SK-N-SH treated with all-trans-retinoic acid at 6 μM for 48 hours (cell line): ENCODE results near the gene AGAP3.

Source experiments
- ATAC-seq: fragments of 200-7000 bp; cut with Tn5 transposase; 3 replicates; pipeline ENCODE4 v1.9.1; 2020; ENCODE audit warnings: mild to moderate bottlenecking, moderate library complexity
- ARNTL ChIP-seq: fragments of 450-650 bp; formaldehyde crosslinking; IDR thresholded peaks from 2 replicates; pipeline ENCODE4 v1.5.0; 2020; ENCODE audit warnings: low read depth, mild to moderate bottlenecking, moderate library complexity, borderline replicate concordance
- BACH2 ChIP-seq: fragments of 250-450 bp; sonication (Bioruptor Pico); IDR thresholded peaks from 2 replicates; pipeline ENCODE4 v1.9.0; 2021; ENCODE audit warnings: mild to moderate bottlenecking, borderline replicate concordance
- GLIS3 ChIP-seq: fragments of 250-450 bp; sonication (Bioruptor Pico); IDR thresholded peaks from 2 replicates; pipeline ENCODE4 v1.5.0; 2020; ENCODE audit warnings: mild to moderate bottlenecking, moderate library complexity
- ISL1 ChIP-seq: fragments of 250-450 bp; sonication (Bioruptor Pico); IDR thresholded peaks from 2 replicates; pipeline ENCODE4 v2.1.2; 2022; ENCODE audit warnings: mild to moderate bottlenecking, moderate library complexity
- OSR1 ChIP-seq: fragments of 250-450 bp; sonication (Bioruptor Pico); IDR thresholded peaks from 2 replicates; pipeline ENCODE4 v1.8.0; 2022; ENCODE audit warnings: moderate library complexity, mild to moderate bottlenecking, inconsistent platforms
- PPARA ChIP-seq: fragments of 250-450 bp; sonication (Bioruptor Pico); IDR thresholded peaks from 2 replicates; pipeline ENCODE4 v1.5.0; 2020; ENCODE audit warnings: mild to moderate bottlenecking, borderline replicate concordance
- SNAI2 ChIP-seq: fragments of 250-450 bp; sonication (Bioruptor Pico); IDR thresholded peaks from 2 replicates; pipeline ENCODE4 v1.5.0; 2020; ENCODE audit warnings: mild to moderate bottlenecking, moderate library complexity
- TCF4 ChIP-seq: fragments of 250-450 bp; sonication (Bioruptor Pico); IDR thresholded peaks from 2 replicates; pipeline ENCODE4 v1.8.0; 2021; ENCODE audit warnings: mild to moderate bottlenecking, moderate library complexity, borderline replicate concordance
- TOX ChIP-seq: fragments of 250-450 bp; sonication (Bioruptor Pico); IDR thresholded peaks from 2 replicates; pipeline ENCODE4 v1.8.0; 2021; ENCODE audit warnings: mild to moderate bottlenecking, moderate library complexity, borderline replicate concordance
- TSHZ2 ChIP-seq: fragments of 250-450 bp; sonication (Bioruptor Pico); IDR thresholded peaks from 2 replicates; pipeline ENCODE4 v1.5.0; 2020; ENCODE audit warnings: mild to moderate bottlenecking, moderate library complexity
- ZC3H10 ChIP-seq: fragments of 250-450 bp; sonication (Bioruptor Pico); IDR thresholded peaks from 2 replicates; pipeline ENCODE4 v1.5.1; 2021; ENCODE audit warnings: mild to moderate bottlenecking, moderate library complexity
- ZFP3 ChIP-seq: fragments of 250-450 bp; sonication (Bioruptor Pico); IDR thresholded peaks from 2 replicates; pipeline ENCODE4 v1.5.0; 2020; ENCODE audit warnings: mild to moderate bottlenecking, moderate library complexity
- ZNF565 ChIP-seq: fragments of 450-650 bp; formaldehyde crosslinking; conservative IDR thresholded peaks from 2 replicates; pipeline ENCODE4 v1.5.0; 2020; ENCODE audit warnings: low read depth, mild to moderate bottlenecking, moderate library complexity
- ZNF70 ChIP-seq: fragments of 450-650 bp; formaldehyde crosslinking; IDR thresholded peaks from 2 replicates; pipeline ENCODE4 v1.5.0; 2020; ENCODE audit warnings: mild to moderate bottlenecking, moderate library complexity
- ZNF8 ChIP-seq: fragments of 450-650 bp; formaldehyde crosslinking; IDR thresholded peaks from 2 replicates; pipeline ENCODE4 v1.5.0; 2020; ENCODE audit warnings: mild to moderate bottlenecking, moderate library complexity
- TF ChIP-seq, protein P1 (sequence below): fragments of 250-450 bp; sonication (Bioruptor Pico); IDR thresholded peaks from 2 replicates; pipeline ENCODE4 v1.8.0; 2021; ENCODE audit warnings: low read depth, mild to moderate bottlenecking, moderate library complexity, borderline replicate concordance
- TF ChIP-seq, protein P2 (sequence below): fragments of 250-450 bp; sonication (Bioruptor Pico); IDR thresholded peaks from 2 replicates; pipeline ENCODE4 v1.8.0; 2020; ENCODE audit warnings: mild to moderate bottlenecking, moderate library complexity, borderline replicate concordance
- TF ChIP-seq, protein P3 (sequence below): fragments of 250-450 bp; sonication (Bioruptor Pico); IDR thresholded peaks from 2 replicates; pipeline ENCODE4 v1.5.1; 2021; ENCODE audit warnings: mild to moderate bottlenecking, moderate library complexity

AGAP3 gene

DNA sequence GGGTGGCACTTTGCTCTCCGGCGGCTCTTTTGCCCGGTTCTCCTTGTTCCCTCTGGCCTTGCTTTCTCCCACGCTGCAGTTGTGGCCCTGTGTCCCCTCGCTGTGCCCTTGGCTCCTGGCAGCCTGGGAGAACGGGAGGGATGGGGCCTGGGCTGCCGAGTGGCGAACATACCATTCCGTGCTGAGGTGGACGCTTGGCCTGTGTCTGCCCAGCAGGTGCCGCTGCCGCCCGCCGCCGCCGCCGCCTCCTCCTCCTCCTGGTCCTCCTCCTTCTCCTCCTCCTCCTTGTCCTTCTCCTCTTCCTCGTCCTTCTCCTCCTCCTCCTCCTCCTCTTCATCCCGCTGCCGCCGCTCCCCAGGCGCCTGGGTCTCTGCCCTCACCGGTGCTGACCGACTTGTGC is 36.0 kb downstream of the AGAP3 start:
- no peak for TF ChIP-seq BACH2 (CRISPR knock-in tag)
- no peak for TF ChIP-seq TSHZ2 (CRISPR knock-in tag)
- TF ChIP-seq ZNF70 (CRISPR knock-in tag): no peak
- no peak for TF ChIP-seq TCF4 (CRISPR knock-in tag)
- ATAC-seq: no peak

DNA sequence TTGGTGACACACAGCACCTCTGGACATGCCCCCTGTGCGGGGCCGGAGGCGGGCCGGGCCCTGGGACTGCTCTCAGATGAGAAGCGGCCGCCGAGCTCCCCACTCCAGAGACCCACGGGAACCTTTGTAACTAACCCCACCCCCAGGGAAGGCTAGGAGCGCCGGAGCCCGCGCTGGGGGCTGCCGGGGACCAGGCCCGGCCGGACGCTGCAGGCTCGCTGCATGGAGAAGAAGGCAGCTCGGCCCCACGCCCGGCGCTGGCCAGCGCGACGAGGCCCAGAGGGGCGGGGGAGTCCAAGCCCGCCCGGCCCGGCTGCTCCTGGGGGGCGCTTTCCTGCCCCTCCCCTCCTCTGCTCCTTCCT is 36.5 kb downstream of the AGAP3 start:
- ATAC-seq: no peak
- TF ChIP-seq PPARA (no peak), ARNTL (CRISPR knock-in tag) (no peak), ZC3H10 (CRISPR knock-in tag) (no peak), GLIS3 (no peak), TOX (CRISPR knock-in tag) (no peak), BACH2 (CRISPR knock-in tag) (no peak), ISL1 (CRISPR knock-in tag) (no peak)
- TF ChIP-seq, protein P1, sequence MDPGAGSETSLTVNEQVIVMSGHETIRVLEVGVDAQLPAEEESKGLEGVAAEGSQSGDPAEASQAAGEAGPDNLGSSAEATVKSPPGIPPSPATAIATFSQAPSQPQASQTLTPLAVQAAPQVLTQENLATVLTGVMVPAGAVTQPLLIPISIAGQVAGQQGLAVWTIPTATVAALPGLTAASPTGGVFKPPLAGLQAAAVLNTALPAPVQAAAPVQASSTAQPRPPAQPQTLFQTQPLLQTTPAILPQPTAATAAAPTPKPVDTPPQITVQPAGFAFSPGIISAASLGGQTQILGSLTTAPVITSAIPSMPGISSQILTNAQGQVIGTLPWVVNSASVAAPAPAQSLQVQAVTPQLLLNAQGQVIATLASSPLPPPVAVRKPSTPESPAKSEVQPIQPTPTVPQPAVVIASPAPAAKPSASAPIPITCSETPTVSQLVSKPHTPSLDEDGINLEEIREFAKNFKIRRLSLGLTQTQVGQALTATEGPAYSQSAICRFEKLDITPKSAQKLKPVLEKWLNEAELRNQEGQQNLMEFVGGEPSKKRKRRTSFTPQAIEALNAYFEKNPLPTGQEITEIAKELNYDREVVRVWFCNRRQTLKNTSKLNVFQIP: no peak

DNA sequence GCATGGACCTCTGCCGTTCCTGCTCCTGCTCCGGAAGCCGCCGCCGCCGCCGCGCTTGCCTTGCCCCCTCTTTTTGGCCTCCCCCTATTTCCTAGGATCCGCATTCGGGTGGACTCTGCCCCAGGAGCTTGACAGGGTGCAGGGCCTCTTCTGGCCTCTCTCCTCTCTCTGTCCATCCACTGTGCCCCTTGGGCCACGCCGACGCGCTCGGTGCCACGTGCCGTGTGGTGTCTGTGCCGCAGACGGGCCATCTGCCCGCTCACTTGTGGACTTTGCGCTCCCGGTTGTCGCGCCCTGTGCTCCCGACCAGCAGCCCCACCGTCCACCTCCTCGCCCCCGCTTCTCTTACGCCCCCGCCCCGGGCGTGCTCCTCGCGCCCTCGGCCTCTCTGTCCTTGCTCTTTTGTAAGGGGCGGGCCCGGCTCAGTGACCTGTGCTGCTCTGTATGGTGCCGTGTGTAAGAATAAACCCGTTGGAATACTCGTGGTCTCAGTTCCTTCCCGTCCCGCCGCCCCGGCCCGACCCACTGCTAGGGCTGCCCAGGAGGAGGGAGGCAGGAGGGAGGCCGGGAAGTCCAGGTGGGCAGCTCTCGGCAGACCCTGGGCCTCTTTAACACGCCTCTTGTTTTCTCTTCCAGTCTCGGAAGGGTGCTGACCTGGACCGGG is 37.0 kb downstream of the AGAP3 start:
- peak; percentile 1; the same call in 1 of the 3 replicates for ATAC-seq
- TF ChIP-seq ZNF8 (CRISPR knock-in tag): no peak
- TF ChIP-seq, protein P2, sequence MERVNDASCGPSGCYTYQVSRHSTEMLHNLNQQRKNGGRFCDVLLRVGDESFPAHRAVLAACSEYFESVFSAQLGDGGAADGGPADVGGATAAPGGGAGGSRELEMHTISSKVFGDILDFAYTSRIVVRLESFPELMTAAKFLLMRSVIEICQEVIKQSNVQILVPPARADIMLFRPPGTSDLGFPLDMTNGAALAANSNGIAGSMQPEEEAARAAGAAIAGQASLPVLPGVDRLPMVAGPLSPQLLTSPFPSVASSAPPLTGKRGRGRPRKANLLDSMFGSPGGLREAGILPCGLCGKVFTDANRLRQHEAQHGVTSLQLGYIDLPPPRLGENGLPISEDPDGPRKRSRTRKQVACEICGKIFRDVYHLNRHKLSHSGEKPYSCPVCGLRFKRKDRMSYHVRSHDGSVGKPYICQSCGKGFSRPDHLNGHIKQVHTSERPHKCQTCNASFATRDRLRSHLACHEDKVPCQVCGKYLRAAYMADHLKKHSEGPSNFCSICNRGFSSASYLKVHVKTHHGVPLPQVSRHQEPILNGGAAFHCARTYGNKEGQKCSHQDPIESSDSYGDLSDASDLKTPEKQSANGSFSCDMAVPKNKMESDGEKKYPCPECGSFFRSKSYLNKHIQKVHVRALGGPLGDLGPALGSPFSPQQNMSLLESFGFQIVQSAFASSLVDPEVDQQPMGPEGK (CRISPR knock-in tag): no peak

GRCh38 chr7:151123822-151124464 is 37.7 kb downstream of the AGAP3 start:
- peak; percentile 97 for ATAC-seq
- no peak for TF ChIP-seq SNAI2
- TF ChIP-seq ZFP3 (CRISPR knock-in tag): no peak
- TF ChIP-seq ZC3H10 (CRISPR knock-in tag): no peak
- TF ChIP-seq, protein P3, sequence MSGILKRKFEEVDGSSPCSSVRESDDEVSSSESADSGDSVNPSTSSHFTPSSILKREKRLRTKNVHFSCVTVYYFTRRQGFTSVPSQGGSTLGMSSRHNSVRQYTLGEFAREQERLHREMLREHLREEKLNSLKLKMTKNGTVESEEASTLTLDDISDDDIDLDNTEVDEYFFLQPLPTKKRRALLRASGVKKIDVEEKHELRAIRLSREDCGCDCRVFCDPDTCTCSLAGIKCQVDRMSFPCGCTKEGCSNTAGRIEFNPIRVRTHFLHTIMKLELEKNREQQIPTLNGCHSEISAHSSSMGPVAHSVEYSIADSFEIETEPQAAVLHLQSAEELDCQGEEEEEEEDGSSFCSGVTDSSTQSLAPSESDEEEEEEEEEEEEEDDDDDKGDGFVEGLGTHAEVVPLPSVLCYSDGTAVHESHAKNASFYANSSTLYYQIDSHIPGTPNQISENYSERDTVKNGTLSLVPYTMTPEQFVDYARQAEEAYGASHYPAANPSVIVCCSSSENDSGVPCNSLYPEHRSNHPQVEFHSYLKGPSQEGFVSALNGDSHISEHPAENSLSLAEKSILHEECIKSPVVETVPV: no peak
- no peak for TF ChIP-seq TCF4 (CRISPR knock-in tag)
- TF ChIP-seq, protein P2 (CRISPR knock-in tag): no peak
- no peak for TF ChIP-seq ZNF565 (CRISPR knock-in tag)
- TF ChIP-seq ARNTL (CRISPR knock-in tag): no peak
- TF ChIP-seq OSR1: no peak
